HG02840 (cell line): ENCODE results near the gene HS3ST3A1.

Experiments used
- ATAC-seq: cut with Tn5 transposase; IDR thresholded peaks from one replicate; pipeline ENCODE4 v1.9.1; 2021; ENCODE audit warnings: mild to moderate bottlenecking, moderate library complexity, moderate number of reproducible peaks; ENCODE audit not compliant: unreplicated experiment, low FRiP score

Gene HS3ST3A1

GRCh38 chr17:13601776-13602551 lies at the start of gene HS3ST3A1:
TSS of gene HS3ST3A1 (minus strand) at chr17:13601929. CDS start at chr17:13601129, 800 bp downstream.
- no peak for ATAC-seq

- no peak for ATAC-seq
These were observed 48.5 kb upstream of the HS3ST3A1 start for GRCh38 chr17:13650096-13650675.

- ATAC-seq: no peak
These were observed 45.9 kb upstream of the HS3ST3A1 start for GRCh38 chr17:13647543-13648021.

- no peak for ATAC-seq
These were observed 45.3 kb upstream of the HS3ST3A1 start for GRCh38 chr17:13646969-13647542.

GRCh38 chr17:13646411-13646810 lies 44.7 kb upstream of the HS3ST3A1 start:
- ATAC-seq: no peak

GRCh38 chr17:13643180-13643579 lies 41.5 kb upstream of the HS3ST3A1 start:
- no peak for ATAC-seq

- no peak for ATAC-seq
These were observed 40.5 kb upstream of the HS3ST3A1 start for GRCh38 chr17:13642188-13642587.

- no peak for ATAC-seq
These were observed 38.8 kb upstream of the HS3ST3A1 start for GRCh38 chr17:13640551-13640950.

GRCh38 chr17:13638855-13639458 lies 37.2 kb upstream of the HS3ST3A1 start:
- ATAC-seq: no peak

GRCh38 chr17:13636951-13637350 lies 35.2 kb upstream of the HS3ST3A1 start:
- ATAC-seq: no peak

- ATAC-seq: no peak
These were observed 34.2 kb upstream of the HS3ST3A1 start for GRCh38 chr17:13635951-13636350.

GRCh38 chr17:13634021-13634420 lies 32.3 kb upstream of the HS3ST3A1 start:
- no peak for ATAC-seq

- no peak for ATAC-seq
These were observed 29.8 kb upstream of the HS3ST3A1 start for GRCh38 chr17:13631529-13631928.

GRCh38 chr17:13626703-13627102 lies 25.0 kb upstream of the HS3ST3A1 start:
- ATAC-seq: no peak

GRCh38 chr17:13619462-13619861 lies 17.7 kb upstream of the HS3ST3A1 start:
- no peak for ATAC-seq

GRCh38 chr17:13616031-13616430 lies 14.3 kb upstream of the HS3ST3A1 start:
- ATAC-seq: no peak

- no peak for ATAC-seq
These were observed 8.2 kb upstream of the HS3ST3A1 start for GRCh38 chr17:13609941-13610340.

- no peak for ATAC-seq
These were observed 380 bp downstream of the HS3ST3A1 start for GRCh38 chr17:13601322-13601775.

- no peak for ATAC-seq
These were observed 1.0 kb downstream of the HS3ST3A1 start for GRCh38 chr17:13600475-13601321.

- ATAC-seq: no peak
These were observed 1.9 kb downstream of the HS3ST3A1 start for GRCh38 chr17:13599864-13600263.
